GM13976 (cell line): Measurements from ENCODE around the gene RTBDN.
"Not testable (repeated sequence)": the region's sequence is repeated elsewhere in the genome, so short reads cannot be mapped to it uniquely, and the experiment has no call there.

ENCODE experiments used
- DNase-seq: peaks from one replicate; pipeline ENCODE4 v3.0.0; 2012; ENCODE audit warnings: low spot score
- in situ Hi-C: fragments of 300-500 bp; cut with MboI; formaldehyde crosslinking; loops from one replicate; pipeline ENCODE4 v1.12.0; 2022; ENCODE audit warnings: low sequenced_read_pairs, mixed read lengths, inconsistent platforms; ENCODE audit not compliant: unreplicated experiment
- TF ChIP-seq, protein P1 (sequence below): IDR thresholded peaks from 2 replicates; pipeline ENCODE4 v1.5.1; 2012; ENCODE audit warnings: borderline replicate concordance, mild to moderate bottlenecking; ENCODE audit not compliant: insufficient read depth; ENCODE audit errors: extremely low read depth, missing control alignments, control extremely low read depth

RTBDN gene

DNA sequence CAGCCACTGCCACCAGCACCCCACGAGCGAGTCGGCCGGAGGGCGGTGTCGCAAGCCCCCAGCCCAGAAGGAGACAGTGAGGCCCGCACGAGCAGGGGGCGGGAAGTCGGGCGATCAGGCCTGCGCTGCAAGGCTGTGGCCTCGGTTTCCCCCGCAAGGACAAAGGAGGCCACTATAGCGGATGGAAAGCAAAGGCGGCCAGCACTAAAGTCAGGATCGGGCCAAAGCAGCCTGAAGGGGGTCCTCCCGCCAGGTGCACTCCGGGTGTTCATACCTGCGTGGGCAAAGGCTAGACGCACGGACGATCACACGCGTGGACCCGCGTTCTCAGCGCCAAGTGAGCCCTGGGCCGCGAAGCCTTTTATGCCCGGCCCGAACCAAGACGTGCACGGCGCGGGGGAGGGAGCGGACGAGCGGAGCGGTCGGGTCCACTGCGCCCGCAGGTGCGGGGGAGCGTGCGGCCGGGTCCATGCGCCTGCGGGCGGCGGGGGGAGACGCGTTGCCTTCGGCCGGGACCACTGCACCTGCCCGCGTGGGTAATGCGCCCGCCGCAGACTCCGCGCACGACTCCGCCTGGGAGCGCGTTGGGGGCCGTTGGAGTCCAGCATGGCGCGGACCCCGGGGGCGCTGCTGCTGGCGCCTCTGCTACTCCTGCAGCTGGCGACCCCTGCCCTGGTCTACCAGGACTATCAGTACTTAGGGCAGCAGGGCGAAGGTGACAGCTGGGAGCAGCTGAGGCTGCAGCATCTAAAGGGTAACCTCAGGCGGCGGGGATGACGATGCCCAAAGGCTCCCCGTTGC lies 32.7 kb downstream of the RTBDN start, which contains the start of the genes PRDX2 and THSD8:
PRDX2 (minus strand) TSS at position 335 of the 801 bp plus-strand sequence. CDS start 539 bp downstream, outside the sequence.
THSD8 (plus strand) TSS at position 604 of the 801 bp plus-strand sequence; CDS start at position 607, 3 bp downstream.
- in situ Hi-C loops = no loop called here
- TF ChIP-seq, protein P1, sequence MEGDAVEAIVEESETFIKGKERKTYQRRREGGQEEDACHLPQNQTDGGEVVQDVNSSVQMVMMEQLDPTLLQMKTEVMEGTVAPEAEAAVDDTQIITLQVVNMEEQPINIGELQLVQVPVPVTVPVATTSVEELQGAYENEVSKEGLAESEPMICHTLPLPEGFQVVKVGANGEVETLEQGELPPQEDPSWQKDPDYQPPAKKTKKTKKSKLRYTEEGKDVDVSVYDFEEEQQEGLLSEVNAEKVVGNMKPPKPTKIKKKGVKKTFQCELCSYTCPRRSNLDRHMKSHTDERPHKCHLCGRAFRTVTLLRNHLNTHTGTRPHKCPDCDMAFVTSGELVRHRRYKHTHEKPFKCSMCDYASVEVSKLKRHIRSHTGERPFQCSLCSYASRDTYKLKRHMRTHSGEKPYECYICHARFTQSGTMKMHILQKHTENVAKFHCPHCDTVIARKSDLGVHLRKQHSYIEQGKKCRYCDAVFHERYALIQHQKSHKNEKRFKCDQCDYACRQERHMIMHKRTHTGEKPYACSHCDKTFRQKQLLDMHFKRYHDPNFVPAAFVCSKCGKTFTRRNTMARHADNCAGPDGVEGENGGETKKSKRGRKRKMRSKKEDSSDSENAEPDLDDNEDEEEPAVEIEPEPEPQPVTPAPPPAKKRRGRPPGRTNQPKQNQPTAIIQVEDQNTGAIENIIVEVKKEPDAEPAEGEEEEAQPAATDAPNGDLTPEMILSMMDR = no peak
- peak; percentile 83 for DNase-seq

DNA sequence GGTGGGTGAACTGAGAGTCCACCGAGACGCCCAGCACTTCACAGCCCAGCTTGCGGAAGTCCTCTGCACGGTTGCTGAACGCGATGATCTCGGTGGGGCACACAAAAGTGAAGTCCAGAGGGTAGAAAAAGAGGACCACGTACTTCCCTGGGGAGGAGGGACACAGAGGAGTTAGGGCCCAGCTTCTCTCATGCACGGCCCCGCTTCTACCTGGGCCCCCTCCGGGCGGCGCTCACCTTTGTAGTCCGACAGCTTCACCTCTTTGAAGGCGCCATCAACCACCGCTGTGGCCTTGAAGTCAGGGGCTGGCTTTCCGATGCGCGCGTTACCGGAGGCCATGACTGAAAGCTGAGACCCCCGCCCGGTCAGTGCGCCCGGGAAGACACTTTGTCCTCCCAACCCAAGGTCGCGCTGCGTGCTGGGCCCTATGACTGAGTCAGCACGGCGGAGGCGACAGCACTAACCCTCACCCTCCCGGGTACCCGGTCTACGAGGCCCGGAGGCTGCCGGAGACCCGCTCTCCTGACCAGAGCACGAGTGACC lies 33.4 kb downstream of the RTBDN start:
- TF ChIP-seq, protein P1 = no peak
- no peak for DNase-seq
- in situ Hi-C loops = no loop called here

DNA sequence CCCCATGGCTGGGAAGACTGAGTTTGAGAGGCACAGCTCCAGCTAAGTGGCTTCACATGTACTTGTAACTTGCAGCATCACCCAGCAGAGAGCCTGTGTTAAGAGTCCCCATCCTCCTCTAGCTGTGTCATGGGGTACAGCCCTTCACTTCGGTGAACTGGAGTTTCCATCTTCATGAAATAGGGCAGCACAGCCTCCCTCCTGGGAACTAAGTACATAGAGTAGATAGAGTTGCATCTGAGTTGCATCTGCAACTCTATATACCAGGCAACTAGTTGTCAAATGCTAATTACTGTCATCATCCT lies 34.0 kb downstream of the RTBDN start:
- no peak for DNase-seq
- in situ Hi-C loops = no loop called here
- TF ChIP-seq, protein P1 = no peak

DNA sequence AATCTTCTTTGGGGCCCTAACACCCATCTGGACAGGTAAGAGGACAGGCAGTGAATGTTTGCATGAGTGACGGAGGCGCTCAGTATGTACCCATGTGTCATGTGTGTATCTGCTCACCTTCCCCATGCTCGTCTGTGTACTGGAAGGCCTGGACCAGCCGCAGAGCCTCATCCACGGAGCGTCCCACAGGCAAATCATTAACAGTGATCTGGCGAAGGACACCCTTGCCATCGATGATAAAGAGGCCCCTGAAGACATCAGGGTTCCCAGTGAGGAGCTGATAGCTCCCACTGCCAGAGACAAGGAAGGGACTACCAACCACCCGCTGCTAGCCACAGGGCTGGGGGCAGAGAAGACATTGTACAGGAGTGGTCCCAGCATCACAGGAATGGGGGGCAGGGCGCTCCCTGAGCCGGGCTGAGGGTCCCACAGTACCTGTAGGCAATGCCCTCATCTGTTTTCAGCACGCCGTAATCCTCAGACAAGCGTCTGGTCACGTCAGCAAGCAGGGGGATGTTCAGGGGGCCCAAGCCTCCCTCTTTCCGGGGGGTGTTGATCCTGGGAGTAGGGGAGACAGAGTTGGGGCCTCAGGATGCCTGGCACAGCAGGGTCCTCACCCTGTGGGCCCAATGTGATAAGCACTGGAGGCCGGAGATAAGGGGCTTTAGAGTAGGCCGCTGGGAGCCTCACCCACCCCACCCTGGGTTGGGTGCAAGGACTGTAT lies 34.5 kb downstream of the RTBDN start:
- DNase-seq = no peak
- in situ Hi-C loops = no loop called here
- TF ChIP-seq, protein P1 = no peak

DNA sequence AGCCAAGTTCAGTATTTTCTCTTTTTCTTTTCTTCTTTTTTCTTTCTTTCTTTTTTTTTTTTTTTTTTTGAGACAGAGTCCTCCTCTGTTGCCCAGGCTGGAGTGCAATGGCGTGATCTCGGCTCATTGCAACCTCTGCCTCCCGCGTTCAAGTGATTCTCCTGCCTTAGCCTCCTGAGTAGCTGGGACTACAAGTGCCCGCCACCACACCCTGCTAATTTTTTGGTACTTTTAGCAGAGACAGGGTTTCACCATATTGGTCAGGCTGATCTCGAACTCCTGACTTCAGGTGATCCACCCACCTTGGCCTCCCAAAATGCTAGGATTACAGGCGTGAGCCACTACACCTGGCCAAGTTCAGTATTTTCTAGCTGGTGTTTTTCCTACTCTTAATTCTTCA lies 36.8 kb downstream of the RTBDN start:
- DNase-seq, in situ Hi-C loops: not testable (repeated sequence)

DNA sequence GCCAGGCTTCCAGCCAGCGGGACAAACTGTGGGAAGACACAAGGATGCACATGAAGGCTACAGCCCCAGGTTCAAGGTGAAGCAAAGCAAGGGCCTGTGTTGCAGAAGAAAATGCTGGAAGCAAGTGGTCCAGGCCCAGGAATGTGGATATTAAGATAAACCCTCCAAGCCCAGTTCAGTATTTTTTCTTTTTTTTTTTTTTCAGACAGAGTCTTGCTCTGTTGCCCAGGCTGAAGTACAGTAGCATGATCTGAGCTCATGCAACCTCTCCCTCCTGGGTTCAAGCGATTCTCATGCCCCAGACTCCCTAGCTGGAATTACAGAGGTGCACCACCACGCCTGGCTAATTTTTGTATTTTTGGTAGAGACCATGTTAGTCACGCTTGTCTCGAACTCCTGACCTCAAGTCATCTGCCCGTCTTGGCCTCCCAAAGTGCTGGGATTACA lies 37.2 kb downstream of the RTBDN start:
- no peak for DNase-seq
- in situ Hi-C loops = no loop called here
- TF ChIP-seq, protein P1 = no peak
